Stimulated activated CD8-positive, alpha-beta memory T cell treated with anti-CD3 and anti-CD28 coated beads, Interleukin-2, amount 100 ng/mL, for 48 hours (primary cell): ENCODE measurements around the gene PCP2.
A peak's percentile ranks its signal among the peaks of the same experiment; 100 is the strongest.

Source experiments
- DNase-seq, 2 donors: peaks; one replicate each; pipeline ENCODE4 v3.0.0-alpha.2; 2020; ENCODE audit warnings: low read depth in 2 of 2

Gene PCP2

GRCh38 chr19:7618771-7619510 lies 14.6 kb downstream of the PCP2 start:
- no peak for DNase-seq

GRCh38 chr19:7618348-7618747 lies 15.2 kb downstream of the PCP2 start:
- no peak for DNase-seq

GRCh38 chr19:7617735-7618134 lies 15.8 kb downstream of the PCP2 start:
- no peak for DNase-seq

- DNase-seq = no peak
Measured at GRCh38 chr19:7617172-7617571, 16.3 kb downstream of the PCP2 start.

- DNase-seq = no peak
Measured at GRCh38 chr19:7614859-7615741, 18.4 kb downstream of the PCP2 start.

- no peak for DNase-seq
Measured at GRCh38 chr19:7612282-7613274, 20.9 kb downstream of the PCP2 start.

- DNase-seq = no peak
Measured at GRCh38 chr19:7611541-7612279, 21.8 kb downstream of the PCP2 start.

GRCh38 chr19:7610491-7611240 lies 22.9 kb downstream of the PCP2 start:
- no peak for DNase-seq

- DNase-seq = no peak
Measured at GRCh38 chr19:7607874-7608560, 25.5 kb downstream of the PCP2 start.

- DNase-seq = no peak
Measured at GRCh38 chr19:7607212-7607873, 26.2 kb downstream of the PCP2 start.

GRCh38 chr19:7606289-7606688 lies 27.2 kb downstream of the PCP2 start:
- DNase-seq = no peak

GRCh38 chr19:7605490-7606222 lies 27.9 kb downstream of the PCP2 start:
- DNase-seq = peak; percentile 15 to 32

GRCh38 chr19:7603919-7604318 lies 29.6 kb downstream of the PCP2 start:
- no peak for DNase-seq

- DNase-seq = no peak
Measured at GRCh38 chr19:7602935-7603497, 30.5 kb downstream of the PCP2 start.

- DNase-seq = no peak
Measured at GRCh38 chr19:7602240-7602934, 31.1 kb downstream of the PCP2 start.

- no peak for DNase-seq
Measured at GRCh38 chr19:7600721-7601120, 32.8 kb downstream of the PCP2 start.

- DNase-seq = no peak
Measured at GRCh38 chr19:7598180-7598579, 35.3 kb downstream of the PCP2 start.

GRCh38 chr19:7597689-7598088 lies 35.8 kb downstream of the PCP2 start:
- DNase-seq = no peak
